ENCODE measurements around the gene ABCB8. TPM values are rescaled to one million over a fixed set of nuclear protein-coding genes. Genes with fewer than 3 reads are reported as not detected.

Gene ABCB8
- total RNA-seq, 5 donors from 2014 or later (not counting 1 experiment from before 2014, with no cell fraction given), result 72.4 to 83.0 (median 74.8) TPM

- Histone ChIP-seq H3K27ac (ENCODE audit: low read length) (no peak overlapping the region), H3K36me3 (ENCODE audit: control insufficient read depth in 2 of 2, extremely low read depth in 1 of 2, insufficient read depth in 1 of 2, low read length in 1 of 2) (peaks cover 11 to 34% of the 10 kb centered on the region in 2 donors), H3K4me1 (ENCODE audit: control insufficient read depth in 1 of 2, extremely low read depth in 1 of 2, insufficient read depth in 2 of 2, low read length in 2 of 2) (peaks cover 9 to 23% of the 10 kb centered on the region in 2 experiments), H3K27me3 (replicated peaks in 1 of 2; ENCODE audit: control insufficient read depth in 2 of 2, extremely low read depth in 1 of 2, insufficient read depth in 2 of 2, low read length in 1 of 2) (peaks cover 0 to under 1% of the 10 kb centered on the region in 2 experiments), H3K4me3 (ENCODE audit: control insufficient read depth in 1 of 2, extremely low read depth in 1 of 2, low read length in 1 of 2) (no peak overlapping the region), H3K9me3 (no peaks in the 10 kb centered on the region)
- POLR2A ChIA-PET, result interaction anchor here in 1 of 2 donors (0.6 kb wide), 2 partner anchors 9 to 75 kb away, joined by 3 to 7 read pairs; no protein-coding TSS in a partner anchor
- DNase-seq (no peak), ATAC-seq (replicated peaks in 1 of 4) (no peak)
- peaks cover 5% of the 10 kb centered on the region for H3K36me3 Mint-ChIP-seq
- H3K27ac Mint-ChIP-seq, result no peak overlapping the region
- CTCF ChIA-PET, result interaction anchor here in 1 of 2 donors (0.8 kb wide), 1 partner anchor 42 kb away, joined by 4 read pairs; no protein-coding TSS in a partner anchor
- H3K4me1 Mint-ChIP-seq, result peaks cover 21 to 38% (median 36%) of the 10 kb centered on the region in 3 donors
- 95% methylated on average over 3 of the region's 4 CpGs for WGBS (ENCODE audit: insufficient coverage)
- H3K9me3 Mint-ChIP-seq, result no peaks in the 10 kb centered on the region
- no peak overlapping the region for H3K4me3 Mint-ChIP-seq
- no peaks in the 10 kb centered on the region for H3K27me3 Mint-ChIP-seq
These were observed 2.8 kb downstream of the ABCB8 start for GRCh38 chr7:151031011-151031410.

- ChIA-PET CTCF (no interaction called here), POLR2A (no interaction called here)
- Histone ChIP-seq H3K27ac (ENCODE audit: low read length) (no peak overlapping the region), H3K36me3 (ENCODE audit: control insufficient read depth in 2 of 2, extremely low read depth in 1 of 2, insufficient read depth in 1 of 2, low read length in 1 of 2) (peaks cover 18 to 48% of the 10 kb centered on the region in 2 donors), H3K4me1 (ENCODE audit: control insufficient read depth in 1 of 2, extremely low read depth in 1 of 2, insufficient read depth in 2 of 2, low read length in 2 of 2) (peaks cover 4 to 13% of the 10 kb centered on the region in 2 experiments), H3K9me3 (no peaks in the 10 kb centered on the region), H3K27me3 (replicated peaks in 1 of 2; ENCODE audit: control insufficient read depth in 2 of 2, extremely low read depth in 1 of 2, insufficient read depth in 2 of 2, low read length in 1 of 2) (no peaks in the 10 kb centered on the region), H3K4me3 (ENCODE audit: control insufficient read depth in 1 of 2, extremely low read depth in 1 of 2, low read length in 1 of 2) (no peak overlapping the region)
- peaks cover 13 to 30% (median 23%) of the 10 kb centered on the region in 3 donors for H3K4me1 Mint-ChIP-seq
- no peak for ATAC-seq (replicated peaks in 1 of 4)
- WGBS (ENCODE audit: insufficient coverage), result 87% methylated on average over 6 of the region's 17 CpGs
- no peaks in the 10 kb centered on the region for H3K27me3 Mint-ChIP-seq
- peaks cover 14% of the 10 kb centered on the region for H3K36me3 Mint-ChIP-seq
- no peaks in the 10 kb centered on the region for H3K9me3 Mint-ChIP-seq
- no peak overlapping the region for H3K4me3 Mint-ChIP-seq
- no peak overlapping the region for H3K27ac Mint-ChIP-seq
- DNase-seq, result no peak
These were observed 5.0 kb downstream of the ABCB8 start for GRCh38 chr7:151032936-151033863.

- Mint-ChIP-seq H3K4me1 (peaks cover 10 to 23% (median 22%) of the 10 kb centered on the region in 3 donors), H3K9me3 (no peaks in the 10 kb centered on the region), H3K27ac (no peak overlapping the region), H3K27me3 (no peaks in the 10 kb centered on the region), H3K4me3 (no peak overlapping the region), H3K36me3 (peaks cover 12% of the 10 kb centered on the region)
- H3K27me3 ChIP-seq (replicated peaks in 1 of 2; ENCODE audit: control insufficient read depth in 2 of 2, extremely low read depth in 1 of 2, insufficient read depth in 2 of 2, low read length in 1 of 2), result no peaks in the 10 kb centered on the region
- H3K27ac ChIP-seq (ENCODE audit: low read length), result no peak overlapping the region
- H3K4me3 ChIP-seq (ENCODE audit: control insufficient read depth in 1 of 2, extremely low read depth in 1 of 2, low read length in 1 of 2), result no peak overlapping the region
- ATAC-seq (replicated peaks in 1 of 4) (no peak), DNase-seq (no peak)
- WGBS (ENCODE audit: insufficient coverage), result 100% methylated on average over 1 of the region's 5 CpGs
- POLR2A ChIA-PET, result no interaction called here
- CTCF ChIA-PET, result no interaction called here
- no peaks in the 10 kb centered on the region for H3K9me3 ChIP-seq
- peaks cover 18 to 48% of the 10 kb centered on the region in 2 donors for H3K36me3 ChIP-seq (ENCODE audit: control insufficient read depth in 2 of 2, extremely low read depth in 1 of 2, insufficient read depth in 1 of 2, low read length in 1 of 2)
- H3K4me1 ChIP-seq (ENCODE audit: control insufficient read depth in 1 of 2, extremely low read depth in 1 of 2, insufficient read depth in 2 of 2, low read length in 2 of 2), result peaks cover 4 to 12% of the 10 kb centered on the region in 2 experiments
These were observed 5.6 kb downstream of the ABCB8 start for GRCh38 chr7:151033864-151034249.

- no peaks in the 10 kb centered on the region for H3K9me3 Mint-ChIP-seq
- no peaks in the 10 kb centered on the region for H3K27me3 Mint-ChIP-seq
- no peak for DNase-seq
- H3K27me3 ChIP-seq (replicated peaks in 1 of 2; ENCODE audit: control insufficient read depth in 2 of 2, extremely low read depth in 1 of 2, insufficient read depth in 2 of 2, low read length in 1 of 2), result no peaks in the 10 kb centered on the region
- WGBS (ENCODE audit: insufficient coverage), result 97% methylated on average over 8 of the region's 21 CpGs
- ChIA-PET POLR2A (no interaction called here), CTCF (no interaction called here)
- H3K36me3 Mint-ChIP-seq, result peaks cover 12% of the 10 kb centered on the region
- H3K4me1 ChIP-seq (ENCODE audit: control insufficient read depth in 1 of 2, extremely low read depth in 1 of 2, insufficient read depth in 2 of 2, low read length in 2 of 2), result peaks cover 0 to 12% of the 10 kb centered on the region in 2 experiments
- peaks cover 18 to 48% of the 10 kb centered on the region in 2 donors for H3K36me3 ChIP-seq (ENCODE audit: control insufficient read depth in 2 of 2, extremely low read depth in 1 of 2, insufficient read depth in 1 of 2, low read length in 1 of 2)
- ATAC-seq (replicated peaks in 1 of 4), result no peak
- H3K27ac Mint-ChIP-seq, result no peak overlapping the region
- H3K27ac ChIP-seq (ENCODE audit: low read length), result no peak overlapping the region
- no peak overlapping the region for H3K4me3 ChIP-seq (ENCODE audit: control insufficient read depth in 1 of 2, extremely low read depth in 1 of 2, low read length in 1 of 2)
- no peaks in the 10 kb centered on the region for H3K9me3 ChIP-seq
- H3K4me3 Mint-ChIP-seq, result no peak overlapping the region
- H3K4me1 Mint-ChIP-seq, result peaks cover 9 to 21% (median 17%) of the 10 kb centered on the region in 3 donors
These were observed 6.2 kb downstream of the ABCB8 start for GRCh38 chr7:151034312-151035025.

- POLR2A ChIA-PET, result no interaction called here
These were observed 6.9 kb downstream of the ABCB8 start for GRCh38 chr7:151035026-151035717.

GRCh38 chr7:151035902-151036301 is 7.7 kb downstream of the ABCB8 start:
- H3K27ac ChIP-seq (ENCODE audit: low read length), result no peak overlapping the region
- no peak overlapping the region for H3K4me3 ChIP-seq (ENCODE audit: control insufficient read depth in 1 of 2, extremely low read depth in 1 of 2, low read length in 1 of 2)
- CTCF ChIA-PET, result no interaction called here
- Mint-ChIP-seq H3K9me3 (no peaks in the 10 kb centered on the region), H3K4me3 (no peak overlapping the region), H3K27ac (no peak overlapping the region), H3K27me3 (no peaks in the 10 kb centered on the region), H3K36me3 (peaks cover 9% of the 10 kb centered on the region), H3K4me1 (peaks cover 9 to 20% (median 11%) of the 10 kb centered on the region in 3 donors)
- peaks cover 0 to 10% of the 10 kb centered on the region in 2 experiments for H3K4me1 ChIP-seq (ENCODE audit: control insufficient read depth in 1 of 2, extremely low read depth in 1 of 2, insufficient read depth in 2 of 2, low read length in 2 of 2)
- DNase-seq (no peak), ATAC-seq (replicated peaks in 1 of 4) (no peak)
- H3K36me3 ChIP-seq (ENCODE audit: control insufficient read depth in 2 of 2, extremely low read depth in 1 of 2, insufficient read depth in 1 of 2, low read length in 1 of 2), result peaks cover 20 to 48% of the 10 kb centered on the region in 2 donors
- POLR2A ChIA-PET, result no interaction called here
- no peaks in the 10 kb centered on the region for H3K9me3 ChIP-seq
- H3K27me3 ChIP-seq (replicated peaks in 1 of 2; ENCODE audit: control insufficient read depth in 2 of 2, extremely low read depth in 1 of 2, insufficient read depth in 2 of 2, low read length in 1 of 2), result no peaks in the 10 kb centered on the region
- 97% methylated on average over 15 of the region's 17 CpGs for WGBS (ENCODE audit: insufficient coverage)

More at GRCh38 chr7:151035026-151035717, 6.9 kb downstream of the ABCB8 start:
- CTCF ChIA-PET, result no interaction called here
- H3K27me3 ChIP-seq (replicated peaks in 1 of 2; ENCODE audit: control insufficient read depth in 2 of 2, extremely low read depth in 1 of 2, insufficient read depth in 2 of 2, low read length in 1 of 2), result no peaks in the 10 kb centered on the region
- no peak overlapping the region for H3K27ac Mint-ChIP-seq
- no peaks in the 10 kb centered on the region for H3K9me3 Mint-ChIP-seq
- H3K4me1 ChIP-seq (ENCODE audit: control insufficient read depth in 1 of 2, extremely low read depth in 1 of 2, insufficient read depth in 2 of 2, low read length in 2 of 2), result peaks cover 0 to 10% of the 10 kb centered on the region in 2 experiments
- no peak overlapping the region for H3K4me3 ChIP-seq (ENCODE audit: control insufficient read depth in 1 of 2, extremely low read depth in 1 of 2, low read length in 1 of 2)
- H3K27ac ChIP-seq (ENCODE audit: low read length), result no peak overlapping the region
- no peaks in the 10 kb centered on the region for H3K27me3 Mint-ChIP-seq
- H3K4me1 Mint-ChIP-seq, result peaks cover 9 to 21% (median 12%) of the 10 kb centered on the region in 3 donors
- no peaks in the 10 kb centered on the region for H3K9me3 ChIP-seq
- H3K36me3 ChIP-seq (ENCODE audit: control insufficient read depth in 2 of 2, extremely low read depth in 1 of 2, insufficient read depth in 1 of 2, low read length in 1 of 2), result peaks cover 18 to 48% of the 10 kb centered on the region in 2 donors
- DNase-seq (no peak), ATAC-seq (replicated peaks in 1 of 4) (no peak)
- H3K36me3 Mint-ChIP-seq, result peaks cover 9% of the 10 kb centered on the region
- H3K4me3 Mint-ChIP-seq, result no peak overlapping the region
- 89% methylated on average over 15 of the region's 21 CpGs for WGBS (ENCODE audit: insufficient coverage)
